Chondrocyte (in vitro differentiated cells): ENCODE data around the gene IGF2BP1. TPM values are rescaled to one million over a fixed set of nuclear protein-coding genes. Genes with fewer than 3 reads are reported as not detected.
"Not testable (repeated sequence)": the region's sequence is repeated elsewhere in the genome, so short reads cannot be mapped to it uniquely, and the experiment has no call there.

Experiments used
- DNase-seq: peaks from one replicate; pipeline ENCODE4 v3.0.0; 2021; ENCODE audit warnings: mixed read lengths, low spot score
- H3K27ac Mint-ChIP-seq: one replicate; pipeline ENCODE4 v1.8.0; 2021; ENCODE audit warnings: mild to moderate bottlenecking, moderate library complexity, mixed read lengths; ENCODE audit not compliant: unreplicated experiment
- H3K27me3 Mint-ChIP-seq: 2 replicates; pipeline ENCODE4 v1.8.0; 2021; ENCODE audit warnings: low read depth, mixed read lengths
- H3K36me3 Mint-ChIP-seq: 2 replicates; pipeline ENCODE4 v1.8.0; 2021; ENCODE audit warnings: low read depth, mixed read lengths
- H3K4me1 Mint-ChIP-seq: 2 replicates; pipeline ENCODE4 v1.8.0; 2021; ENCODE audit warnings: low read depth, mild to moderate bottlenecking, mixed read lengths
- H3K4me3 Mint-ChIP-seq: one replicate; pipeline ENCODE4 v1.8.0; 2021; ENCODE audit warnings: mild to moderate bottlenecking, moderate library complexity, mixed read lengths; ENCODE audit not compliant: unreplicated experiment
- H3K9me3 Mint-ChIP-seq: 2 replicates; pipeline ENCODE4 v1.8.0; 2021; ENCODE audit warnings: low read depth, mixed read lengths
- total RNA-seq: library from RNA; stranded (reverse); gene quantifications from 3 replicates; pipeline ENCODE4 v1.2.1, GENCODE V29; 2021
- TF ChIP-seq, protein P1 (sequence below): fragments of 200-600 bp; sonication (generic); IDR thresholded peaks from 2 replicates; pipeline ENCODE4 v1.5.0; 2021; ENCODE audit warnings: antibody characterized with exemption, mild to moderate bottlenecking, moderate library complexity

Gene IGF2BP1
- total RNA-seq, 1 donor from 2014 or later, result 60.0 TPM

GRCh38 chr17:49093131-49093530 lies 95.9 kb downstream of the IGF2BP1 start:
- no peak for DNase-seq
- no peaks in the 10 kb centered on the region for H3K36me3 Mint-ChIP-seq
- H3K27me3 Mint-ChIP-seq, result no peaks in the 10 kb centered on the region
- no peaks in the 10 kb centered on the region for H3K9me3 Mint-ChIP-seq
- TF ChIP-seq, protein P1, sequence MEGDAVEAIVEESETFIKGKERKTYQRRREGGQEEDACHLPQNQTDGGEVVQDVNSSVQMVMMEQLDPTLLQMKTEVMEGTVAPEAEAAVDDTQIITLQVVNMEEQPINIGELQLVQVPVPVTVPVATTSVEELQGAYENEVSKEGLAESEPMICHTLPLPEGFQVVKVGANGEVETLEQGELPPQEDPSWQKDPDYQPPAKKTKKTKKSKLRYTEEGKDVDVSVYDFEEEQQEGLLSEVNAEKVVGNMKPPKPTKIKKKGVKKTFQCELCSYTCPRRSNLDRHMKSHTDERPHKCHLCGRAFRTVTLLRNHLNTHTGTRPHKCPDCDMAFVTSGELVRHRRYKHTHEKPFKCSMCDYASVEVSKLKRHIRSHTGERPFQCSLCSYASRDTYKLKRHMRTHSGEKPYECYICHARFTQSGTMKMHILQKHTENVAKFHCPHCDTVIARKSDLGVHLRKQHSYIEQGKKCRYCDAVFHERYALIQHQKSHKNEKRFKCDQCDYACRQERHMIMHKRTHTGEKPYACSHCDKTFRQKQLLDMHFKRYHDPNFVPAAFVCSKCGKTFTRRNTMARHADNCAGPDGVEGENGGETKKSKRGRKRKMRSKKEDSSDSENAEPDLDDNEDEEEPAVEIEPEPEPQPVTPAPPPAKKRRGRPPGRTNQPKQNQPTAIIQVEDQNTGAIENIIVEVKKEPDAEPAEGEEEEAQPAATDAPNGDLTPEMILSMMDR, result no peak
- H3K4me1 Mint-ChIP-seq, result no peaks in the 10 kb centered on the region
- no peak overlapping the region for H3K4me3 Mint-ChIP-seq
- H3K27ac Mint-ChIP-seq, result no peak overlapping the region

GRCh38 chr17:49100601-49101000 lies 103.4 kb downstream of the IGF2BP1 start:
- DNase-seq, result no peak
- no peaks in the 10 kb centered on the region for H3K27me3 Mint-ChIP-seq
- H3K4me3 Mint-ChIP-seq, result no peak overlapping the region
- H3K9me3 Mint-ChIP-seq, result no peaks in the 10 kb centered on the region
- H3K27ac Mint-ChIP-seq, result no peak overlapping the region
- TF ChIP-seq, protein P1, result no peak
- no peaks in the 10 kb centered on the region for H3K36me3 Mint-ChIP-seq
- H3K4me1 Mint-ChIP-seq, result peaks cover 9% of the 10 kb centered on the region

- Mint-ChIP-seq H3K27me3 (no peaks in the 10 kb centered on the region), H3K4me3 (no peak overlapping the region), H3K27ac (no peak overlapping the region), H3K9me3 (no peaks in the 10 kb centered on the region), H3K4me1 (peaks cover 9% of the 10 kb centered on the region), H3K36me3 (no peaks in the 10 kb centered on the region)
- DNase-seq, result no peak
- TF ChIP-seq, protein P1, result no peak
Observed at GRCh38 chr17:49101054-49101534, 103.9 kb downstream of the IGF2BP1 start.

GRCh38 chr17:49103360-49103759 lies 106.2 kb downstream of the IGF2BP1 start:
- not testable (repeated sequence) for H3K9me3 Mint-ChIP-seq, H3K27me3 Mint-ChIP-seq, H3K4me3 Mint-ChIP-seq, H3K36me3 Mint-ChIP-seq, H3K27ac Mint-ChIP-seq, DNase-seq
- H3K4me1 Mint-ChIP-seq, result peaks cover 22% of the 10 kb centered on the region

- Mint-ChIP-seq H3K36me3 (no peaks in the 10 kb centered on the region), H3K27me3 (no peaks in the 10 kb centered on the region), H3K4me1 (peaks cover 25% of the 10 kb centered on the region), H3K9me3 (no peaks in the 10 kb centered on the region), H3K27ac (no peak overlapping the region), H3K4me3 (no peak overlapping the region)
- TF ChIP-seq, protein P1, result no peak
- DNase-seq, result no peak
Observed at GRCh38 chr17:49104511-49105074, 107.4 kb downstream of the IGF2BP1 start.

Other genes with a start within 250 kb of the IGF2BP1 start
- gene TTLL6, start 180.2 kb upstream of the IGF2BP1 start, total RNA-seq, result not detected in 3 replicates
- 72.4 to 97.9 TPM (median 76.5 TPM) in 3 replicates for gene CALCOCO2, start 166.3 kb upstream of the IGF2BP1 start, total RNA-seq
- gene ATP5MC1, start 104.6 kb upstream of the IGF2BP1 start, total RNA-seq, result 39.2 to 78.0 TPM (median 39.4 TPM) in 3 replicates
- 114 to 116 TPM (median 114 TPM) in 3 replicates for gene UBE2Z, start 89.0 kb upstream of the IGF2BP1 start, total RNA-seq
- gene SNF8, start 52.5 kb upstream of the IGF2BP1 start, total RNA-seq, result 123 to 147 TPM (median 126 TPM) in 3 replicates
- not detected in 3 replicates for gene GIP, start 28.8 kb upstream of the IGF2BP1 start, total RNA-seq
- 0.07 TPM in 1 of 3 replicates, not detected in the others for gene B4GALNT2, start 135.4 kb downstream of the IGF2BP1 start, total RNA-seq
- not detected in 3 replicates for gene GNGT2, start 213.2 kb downstream of the IGF2BP1 start, total RNA-seq
- gene ABI3, start 213.3 kb downstream of the IGF2BP1 start, total RNA-seq, result not detected in 3 replicates
- gene PHOSPHO1, start 233.4 kb downstream of the IGF2BP1 start, total RNA-seq, result 0.36 TPM in 1 of 3 replicates, not detected in the others